Astrocyte (in vitro differentiated cells and primary cell): ENCODE measurements around the gene PPM1F. TPM values are rescaled to one million over a fixed set of nuclear protein-coding genes. Genes with fewer than 3 reads are reported as not detected.

Experiments
- DNase-seq: peaks from one replicate; pipeline ENCODE4 v3.0.0-alpha.2; 2010; ENCODE audit warnings: low read depth
- FAIRE-seq: peaks from 2 replicates; lab custom pipeline; 2011; peaks lifted over from hg19 to GRCh38; lab: Jason Lieb, UNC
- H2AFZ ChIP-seq: 2 replicates; pipeline ENCODE4 v1.6.0; 2012; ENCODE audit warnings: low read depth, low read length, inconsistent platforms
- H3K27ac ChIP-seq: 2 replicates; pipeline ENCODE4 v1.5.1; 2011; ENCODE audit warnings: low read depth, low read length, inconsistent platforms
- H3K27me3 ChIP-seq: 2 replicates; pipeline ENCODE4 v1.6.0; 2011; ENCODE audit warnings: low read length, inconsistent platforms; ENCODE audit not compliant: insufficient read depth
- H3K36me3 ChIP-seq: 2 replicates; pipeline ENCODE4 v1.5.1; 2011; ENCODE audit warnings: low read length, inconsistent platforms; ENCODE audit not compliant: insufficient read depth
- H3K4me1 ChIP-seq: 2 replicates; pipeline ENCODE4 v1.5.1; 2011; ENCODE audit warnings: low read length, inconsistent platforms; ENCODE audit not compliant: insufficient read depth
- H3K4me2 ChIP-seq: 2 replicates; pipeline ENCODE4 v1.6.0; 2012; ENCODE audit warnings: low read length, inconsistent platforms
- H3K4me3 ChIP-seq: 2 replicates; pipeline ENCODE4 v1.5.1; 2011; ENCODE audit warnings: low read depth, mild to moderate bottlenecking, low read length, inconsistent platforms; ENCODE audit not compliant: insufficient read depth
- H3K79me2 ChIP-seq: 2 replicates; pipeline ENCODE4 v1.6.0; 2012; ENCODE audit warnings: mild to moderate bottlenecking, low read length, inconsistent platforms; ENCODE audit not compliant: insufficient read depth
- H3K9ac ChIP-seq: 2 replicates; pipeline ENCODE4 v1.6.0; 2012; ENCODE audit warnings: mild to moderate bottlenecking, low read length, inconsistent platforms
- H3K9me3 ChIP-seq: 2 replicates; pipeline ENCODE4 v1.5.1; 2012; ENCODE audit warnings: low read depth, mild to moderate bottlenecking, low read length, inconsistent platforms; ENCODE audit not compliant: insufficient read depth
- H4K20me1 ChIP-seq: 2 replicates; pipeline ENCODE4 v1.6.0; 2012; ENCODE audit warnings: low read length, inconsistent platforms; ENCODE audit not compliant: insufficient read depth
- H3K27ac Mint-ChIP-seq: one replicate; pipeline ENCODE4 v1.8.0; 2021; ENCODE audit warnings: mild to moderate bottlenecking, mixed read lengths; ENCODE audit not compliant: unreplicated experiment
- H3K27me3 Mint-ChIP-seq: one replicate; pipeline ENCODE4 v1.8.0; 2021; ENCODE audit warnings: low read depth, mixed read lengths; ENCODE audit not compliant: unreplicated experiment
- H3K36me3 Mint-ChIP-seq: one replicate; pipeline ENCODE4 v1.8.0; 2021; ENCODE audit warnings: low read depth, mixed read lengths; ENCODE audit not compliant: unreplicated experiment
- H3K4me1 Mint-ChIP-seq: one replicate; pipeline ENCODE4 v1.8.0; 2021; ENCODE audit warnings: low read depth, mixed read lengths; ENCODE audit not compliant: unreplicated experiment
- H3K4me3 Mint-ChIP-seq: one replicate; pipeline ENCODE4 v1.8.0; 2021; ENCODE audit warnings: mild to moderate bottlenecking, moderate library complexity, mixed read lengths; ENCODE audit not compliant: unreplicated experiment
- H3K9me3 Mint-ChIP-seq: one replicate; pipeline ENCODE4 v1.8.0; 2021; ENCODE audit warnings: mild to moderate bottlenecking, mixed read lengths; ENCODE audit not compliant: unreplicated experiment
- CTCF ChIP-seq: IDR thresholded peaks from 2 replicates; pipeline ENCODE4 v1.5.1; 2011; ENCODE audit warnings: low read depth, mild to moderate bottlenecking, inconsistent platforms, low read length, moderate library complexity; ENCODE audit not compliant: insufficient read depth
- EZH2 ChIP-seq: IDR thresholded peaks from 2 replicates; pipeline ENCODE4 v1.6.1; 2012; ENCODE audit warnings: mild to moderate bottlenecking, low read length, inconsistent platforms; ENCODE audit not compliant: insufficient read depth
- total RNA-seq: library from RNA; stranded (reverse); gene quantifications from 2 replicates; pipeline ENCODE4 v1.2.1, GENCODE V29; 2021

Gene PPM1F
- total RNA-seq, 1 donor from 2014 or later, result 27.9 TPM

- Histone ChIP-seq H3K4me2 (no peak overlapping the region), H3K27ac (no peak overlapping the region), H4K20me1 (no peaks in the 10 kb centered on the region), H3K79me2 (no peaks in the 10 kb centered on the region), H2AFZ (no peak overlapping the region), H3K4me1 (no peaks in the 10 kb centered on the region), H3K9ac (no peak overlapping the region), H3K36me3 (no peaks in the 10 kb centered on the region), H3K27me3 (no peaks in the 10 kb centered on the region), H3K4me3 (no peak overlapping the region), H3K9me3 (no peaks in the 10 kb centered on the region)
- Mint-ChIP-seq H3K9me3 (peaks cover 5% of the 10 kb centered on the region), H3K27me3 (no peaks in the 10 kb centered on the region), H3K4me3 (no peak overlapping the region), H3K4me1 (no peaks in the 10 kb centered on the region), H3K27ac (no peak overlapping the region), H3K36me3 (no peaks in the 10 kb centered on the region)
- DNase-seq, result no peak
- FAIRE-seq, result no peak
- no peak for TF ChIP-seq EZH2
- no peak for TF ChIP-seq CTCF
Observed at GRCh38 chr22:21904250-21904789, 48.3 kb downstream of the PPM1F start.

- H3K79me2 ChIP-seq, result no peaks in the 10 kb centered on the region
- DNase-seq (no peak), FAIRE-seq (no peak)
- H3K36me3 ChIP-seq, result no peaks in the 10 kb centered on the region
- H3K27ac Mint-ChIP-seq, result no peak overlapping the region
- H3K4me1 Mint-ChIP-seq, result no peaks in the 10 kb centered on the region
- H2AFZ ChIP-seq, result no peak overlapping the region
- no peaks in the 10 kb centered on the region for H3K4me1 ChIP-seq
- H3K4me3 ChIP-seq, result no peak overlapping the region
- H3K4me3 Mint-ChIP-seq, result no peak overlapping the region
- no peak overlapping the region for H3K9ac ChIP-seq
- peaks cover 5% of the 10 kb centered on the region for H3K9me3 Mint-ChIP-seq
- no peaks in the 10 kb centered on the region for H3K27me3 ChIP-seq
- no peak overlapping the region for H3K27ac ChIP-seq
- no peaks in the 10 kb centered on the region for H3K36me3 Mint-ChIP-seq
- no peaks in the 10 kb centered on the region for H3K9me3 ChIP-seq
- TF ChIP-seq CTCF (no peak), EZH2 (no peak)
- H4K20me1 ChIP-seq, result no peaks in the 10 kb centered on the region
- H3K27me3 Mint-ChIP-seq, result no peaks in the 10 kb centered on the region
- H3K4me2 ChIP-seq, result no peak overlapping the region
Observed at GRCh38 chr22:21903283-21903682, 49.4 kb downstream of the PPM1F start.

GRCh38 chr22:21902296-21903087 is 50.2 kb downstream of the PPM1F start:
- Histone ChIP-seq H4K20me1 (no peaks in the 10 kb centered on the region), H3K79me2 (no peaks in the 10 kb centered on the region), H3K27ac (no peak overlapping the region), H3K9ac (no peak overlapping the region), H3K36me3 (no peaks in the 10 kb centered on the region), H2AFZ (no peak overlapping the region), H3K9me3 (no peaks in the 10 kb centered on the region), H3K4me1 (no peaks in the 10 kb centered on the region), H3K4me2 (no peak overlapping the region), H3K4me3 (no peak overlapping the region), H3K27me3 (no peaks in the 10 kb centered on the region)
- DNase-seq (no peak), FAIRE-seq (no peak)
- no peaks in the 10 kb centered on the region for H3K27me3 Mint-ChIP-seq
- H3K4me1 Mint-ChIP-seq, result no peaks in the 10 kb centered on the region
- no peaks in the 10 kb centered on the region for H3K36me3 Mint-ChIP-seq
- H3K4me3 Mint-ChIP-seq, result no peak overlapping the region
- H3K27ac Mint-ChIP-seq, result no peak overlapping the region
- H3K9me3 Mint-ChIP-seq, result peaks cover 5% of the 10 kb centered on the region
- TF ChIP-seq EZH2 (no peak), CTCF (no peak)
